NOMO-1 treated with DMSO at 0.1 percent for 48 hours (cell line): ENCODE results near the gene ST8SIA2.

Experiments
- DNase-seq: peaks from one replicate; lab custom pipeline; 2025; ENCODE audit not compliant: unreplicated experiment; lab: John Stamatoyannopoulos, UW

Gene ST8SIA2

GRCh38 chr15:92395098-92395635, 1.5 kb downstream of the ST8SIA2 start:
- DNase-seq = no peak

GRCh38 chr15:92399271-92399950, 5.7 kb downstream of the ST8SIA2 start:
- DNase-seq = no peak

- DNase-seq = no peak
Measured at GRCh38 chr15:92400573-92400972, 6.9 kb downstream of the ST8SIA2 start.

GRCh38 chr15:92400980-92401787, 7.5 kb downstream of the ST8SIA2 start:
- DNase-seq = no peak

GRCh38 chr15:92402751-92403150, 9.1 kb downstream of the ST8SIA2 start:
- no peak for DNase-seq

- DNase-seq = no peak
Measured at GRCh38 chr15:92405942-92406341, 12.3 kb downstream of the ST8SIA2 start.

- no peak for DNase-seq
Measured at GRCh38 chr15:92407321-92407720, 13.6 kb downstream of the ST8SIA2 start.

- DNase-seq = no peak
Measured at GRCh38 chr15:92407916-92408315, 14.2 kb downstream of the ST8SIA2 start.

GRCh38 chr15:92409006-92409405, 15.3 kb downstream of the ST8SIA2 start:
- DNase-seq = no peak

- no peak for DNase-seq
Measured at GRCh38 chr15:92409521-92409920, 15.8 kb downstream of the ST8SIA2 start.

- no peak for DNase-seq
Measured at GRCh38 chr15:92410537-92410936, 16.9 kb downstream of the ST8SIA2 start.

- DNase-seq = no peak
Measured at GRCh38 chr15:92411256-92411655, 17.6 kb downstream of the ST8SIA2 start.

- no peak for DNase-seq
Measured at GRCh38 chr15:92413510-92413909, 19.8 kb downstream of the ST8SIA2 start.

GRCh38 chr15:92415639-92416297, 22.1 kb downstream of the ST8SIA2 start:
- no peak for DNase-seq

- no peak for DNase-seq
Measured at GRCh38 chr15:92416557-92416956, 22.9 kb downstream of the ST8SIA2 start.

GRCh38 chr15:92417716-92418115, 24.0 kb downstream of the ST8SIA2 start:
- DNase-seq = no peak

- no peak for DNase-seq
Measured at GRCh38 chr15:92418864-92419263, 25.2 kb downstream of the ST8SIA2 start.

GRCh38 chr15:92421976-92422375, 28.3 kb downstream of the ST8SIA2 start:
- no peak for DNase-seq

- DNase-seq = no peak
Measured at GRCh38 chr15:92425578-92426225, 32.0 kb downstream of the ST8SIA2 start.

GRCh38 chr15:92429378-92430068, 35.8 kb downstream of the ST8SIA2 start:
- no peak for DNase-seq

GRCh38 chr15:92430069-92430440, 36.4 kb downstream of the ST8SIA2 start:
- DNase-seq = no peak
